Adrenal gland (tissue), 5 donors: ENCODE data around the gene CHRM1.

Source experiments
- CTCF ChIP-seq, 6 experiments: fragments of 450-650 bp in 4 of 6; fragments of 200-600 bp in 2 of 6; sonication (generic) in 1 of 6; IDR thresholded peaks; 1 replicate in 5 of 6; 2 replicates in 1 of 6; pipeline versions ENCODE4 v1.5.1 to v1.8.0; 2016 to 2021; ENCODE audit warnings: antibody characterized with exemption in 6 of 6, mild to moderate bottlenecking in 2 of 6, moderate library complexity in 1 of 6
- POLR2A ChIP-seq, 2 donors: fragments of 450-650 bp; IDR thresholded peaks; one replicate each; pipeline ENCODE4 v1.6.1; 2017; ENCODE audit warnings: antibody characterized with exemption in 2 of 2, mild to moderate bottlenecking in 2 of 2, moderate library complexity in 1 of 2
- donor health status: DM: no; HTN: no; CAD: no.

GRCh38 chr11:62926680-62927455 is 5.7 kb upstream of the CHRM1 start:
- TF ChIP-seq CTCF (IDR thresholded peaks at IDR 0.05) (no peak), POLR2A (IDR thresholded peaks at IDR 0.05) (no peak)
